GM18499 (cell line): Measurements from ENCODE around the gene ZNF71.
A peak's percentile ranks its signal among the peaks of the same experiment; 100 is the strongest.

Experiments
- ATAC-seq: cut with Tn5 transposase; IDR thresholded peaks from one replicate; pipeline ENCODE4 v1.9.1; 2021; ENCODE audit warnings: moderate number of reproducible peaks; ENCODE audit not compliant: insufficient read depth, unreplicated experiment

The ZNF71 gene

DNA sequence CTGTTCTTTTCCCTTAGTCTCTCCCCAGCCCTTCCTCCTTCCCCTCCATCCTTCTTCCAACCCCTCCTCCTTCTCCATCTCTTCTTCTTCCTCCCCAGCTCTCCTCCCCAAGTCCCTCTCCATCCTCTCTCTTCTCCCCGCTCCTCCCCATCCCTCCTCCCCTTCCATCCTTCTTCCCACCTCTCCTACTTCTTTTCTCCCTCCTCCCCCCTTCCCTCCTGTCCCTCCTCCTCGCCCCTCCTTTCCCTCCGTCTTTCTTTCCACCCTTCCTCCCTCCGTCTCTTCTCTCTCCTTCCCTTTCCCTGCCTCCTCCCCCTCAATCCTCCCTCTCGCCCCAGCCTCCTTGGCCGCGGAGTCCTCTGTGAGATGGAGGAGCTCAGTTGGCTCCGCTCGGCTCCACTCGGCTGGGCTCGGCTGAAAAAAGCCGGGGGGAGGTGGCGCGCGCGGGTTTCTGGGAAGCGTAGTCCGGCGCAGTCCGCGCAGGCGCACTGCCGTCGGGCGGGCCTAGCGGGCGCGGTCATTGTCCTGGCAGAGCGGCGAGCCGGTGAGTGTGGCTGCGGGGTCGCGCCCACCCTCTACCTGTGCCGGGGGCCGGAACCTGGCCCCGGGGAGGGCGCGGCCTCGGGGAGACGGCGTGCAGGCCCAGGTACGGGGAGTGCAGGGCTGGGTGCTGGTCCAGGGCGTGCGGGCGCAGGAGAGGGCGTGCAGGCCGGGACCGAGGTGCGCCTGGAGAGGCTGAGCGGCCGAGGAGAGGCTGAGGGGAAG lies at the start of gene ZNF71:
Gene ZNF71, plus strand, starts transcription at position 520 of the 765 bp plus-strand sequence. CDS start 6,257 bp downstream, outside the sequence.
- no peak for ATAC-seq

GRCh38 chr19:56547535-56547934 lies 47.6 kb upstream of the ZNF71 start:
- ATAC-seq: no peak

- ATAC-seq: no peak
These were observed 40.7 kb upstream of the ZNF71 start for GRCh38 chr19:56554272-56554869.

- ATAC-seq: no peak
These were observed 32.3 kb upstream of the ZNF71 start for GRCh38 chr19:56562766-56563165.

- no peak for ATAC-seq
These were observed 28.2 kb upstream of the ZNF71 start for GRCh38 chr19:56566904-56567273.

DNA sequence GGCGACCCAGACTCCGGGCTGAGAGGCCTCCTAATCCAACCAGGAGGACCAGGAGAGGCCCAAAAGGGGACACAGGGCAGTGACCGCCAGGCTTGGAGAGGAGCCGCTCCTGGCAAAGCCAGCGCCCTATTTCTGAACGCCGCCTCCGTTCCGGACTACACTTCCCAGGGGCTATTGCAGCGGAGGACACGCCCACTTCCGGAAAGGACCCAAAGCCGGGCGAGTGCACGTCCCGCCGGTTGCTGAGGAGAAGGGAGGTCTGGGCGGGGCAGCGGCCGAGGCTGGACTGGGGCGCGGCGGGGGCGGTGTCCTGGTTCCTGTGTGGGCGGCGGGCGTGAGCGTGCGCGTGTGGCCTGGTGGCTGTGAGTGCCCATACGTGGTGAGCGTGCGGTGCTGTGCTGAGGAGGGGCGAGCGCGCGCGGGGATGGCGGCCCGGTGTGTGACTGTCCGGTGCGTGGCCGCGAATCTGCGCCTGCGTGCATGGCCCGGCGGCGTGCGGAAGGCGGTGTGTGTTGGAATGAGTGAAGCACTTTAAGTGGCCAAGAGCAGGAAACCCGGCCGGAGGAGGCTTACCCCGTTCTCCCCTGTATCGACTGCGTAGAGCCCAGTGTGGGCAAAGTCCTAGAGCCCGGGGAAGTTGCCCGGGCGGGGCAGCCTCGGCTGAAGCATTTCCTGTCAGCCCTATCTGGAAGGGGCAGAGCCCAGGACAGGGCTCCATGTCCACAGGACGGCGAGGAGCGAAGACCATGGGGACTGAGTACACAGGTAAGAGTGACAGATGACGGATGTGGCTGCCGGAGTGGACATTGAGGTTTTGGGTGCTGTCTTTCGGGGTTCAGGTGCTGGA lies 27.6 kb upstream of the ZNF71 start, which contains the start of gene ZNF470:
Gene ZNF470, plus strand, starts transcription at position 195 of the 847 bp plus-strand sequence. CDS start 2,844 bp downstream, outside the sequence.
- peak; percentile 87 for ATAC-seq

- no peak for ATAC-seq
These were observed 22.5 kb upstream of the ZNF71 start for GRCh38 chr19:56572589-56572988.

GRCh38 chr19:56573914-56574313 lies 21.2 kb upstream of the ZNF71 start:
- ATAC-seq: no peak

DNA sequence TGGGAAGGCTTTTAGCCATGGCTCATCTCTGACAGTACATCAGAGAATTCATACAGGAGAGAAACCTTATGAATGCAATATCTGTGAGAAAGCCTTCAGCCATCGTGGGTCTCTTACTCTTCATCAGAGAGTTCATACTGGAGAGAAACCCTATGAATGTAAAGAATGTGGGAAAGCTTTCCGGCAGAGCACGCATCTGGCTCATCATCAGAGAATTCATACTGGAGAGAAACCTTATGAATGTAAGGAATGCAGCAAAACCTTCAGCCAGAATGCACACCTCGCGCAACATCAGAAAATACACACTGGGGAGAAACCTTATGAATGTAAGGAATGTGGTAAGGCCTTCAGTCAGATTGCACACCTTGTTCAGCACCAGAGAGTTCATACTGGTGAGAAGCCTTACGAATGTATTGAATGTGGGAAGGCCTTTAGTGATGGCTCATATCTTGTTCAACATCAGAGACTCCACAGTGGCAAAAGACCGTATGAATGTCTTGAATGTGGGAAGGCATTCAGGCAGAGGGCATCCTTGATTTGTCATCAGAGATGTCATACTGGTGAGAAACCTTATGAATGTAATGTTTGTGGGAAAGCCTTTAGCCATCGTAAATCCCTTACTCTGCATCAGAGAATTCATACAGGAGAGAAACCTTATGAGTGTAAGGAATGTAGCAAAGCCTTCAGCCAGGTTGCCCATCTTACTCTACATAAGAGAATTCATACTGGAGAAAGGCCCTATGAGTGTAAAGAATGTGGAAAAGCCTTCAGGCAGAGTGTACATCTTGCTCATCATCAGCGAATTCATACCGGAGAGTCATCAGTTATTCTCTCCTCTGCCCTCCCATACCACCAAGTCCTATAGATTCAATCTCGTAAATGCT lies 17.1 kb upstream of the ZNF71 start:
- no peak for ATAC-seq

- ATAC-seq: no peak
These were observed 688 bp upstream of the ZNF71 start for GRCh38 chr19:56594446-56594782.

GRCh38 chr19:56595548-56595899 lies 422 bp downstream of the ZNF71 start:
- ATAC-seq: no peak

DNA sequence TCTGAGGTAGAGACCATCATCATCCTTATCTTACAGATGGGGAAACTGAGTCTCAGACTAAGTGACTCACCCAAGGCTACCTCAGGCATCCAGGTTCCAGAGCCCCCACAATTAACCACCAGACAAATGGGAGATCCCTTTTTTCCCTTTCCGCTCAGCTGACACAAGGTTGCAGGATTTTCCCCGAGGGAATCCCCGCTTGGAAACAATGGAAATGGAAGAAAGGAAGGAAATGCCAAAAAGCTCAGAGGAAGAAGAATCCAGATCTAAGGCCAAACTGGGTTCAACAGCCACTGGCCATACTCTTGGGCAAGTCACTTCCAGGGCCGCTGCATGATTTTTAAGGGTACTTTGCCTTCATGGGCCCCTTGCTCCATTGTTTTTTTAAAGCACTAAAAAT lies 1.6 kb downstream of the ZNF71 start:
- no peak for ATAC-seq

GRCh38 chr19:56597696-56598095 lies 2.6 kb downstream of the ZNF71 start:
- ATAC-seq: no peak

DNA sequence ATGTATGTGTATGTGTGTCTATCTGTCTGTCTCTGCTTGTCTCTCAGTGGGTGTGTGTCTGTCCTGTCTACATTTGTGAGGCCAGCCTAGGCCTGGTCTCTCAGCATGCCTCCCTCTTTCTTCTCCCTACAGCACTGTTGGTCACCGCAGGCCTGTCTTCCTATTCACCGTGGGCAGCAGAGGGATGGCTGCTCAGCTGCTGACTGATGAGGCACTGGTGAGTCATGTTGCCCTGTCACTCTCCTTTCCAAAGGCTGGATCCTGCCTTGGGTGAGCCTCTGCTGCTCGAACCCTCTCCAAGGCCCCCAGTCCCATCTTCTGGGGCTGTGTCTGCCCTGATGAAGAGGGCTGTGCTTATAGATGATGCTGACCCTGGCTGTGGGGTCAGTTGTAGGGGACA lies 6.3 kb downstream of the ZNF71 start:
- no peak for ATAC-seq

- no peak for ATAC-seq
These were observed 8.7 kb downstream of the ZNF71 start for GRCh38 chr19:56603829-56604228.

- ATAC-seq: no peak
These were observed 13.3 kb downstream of the ZNF71 start for GRCh38 chr19:56608274-56608964.

DNA sequence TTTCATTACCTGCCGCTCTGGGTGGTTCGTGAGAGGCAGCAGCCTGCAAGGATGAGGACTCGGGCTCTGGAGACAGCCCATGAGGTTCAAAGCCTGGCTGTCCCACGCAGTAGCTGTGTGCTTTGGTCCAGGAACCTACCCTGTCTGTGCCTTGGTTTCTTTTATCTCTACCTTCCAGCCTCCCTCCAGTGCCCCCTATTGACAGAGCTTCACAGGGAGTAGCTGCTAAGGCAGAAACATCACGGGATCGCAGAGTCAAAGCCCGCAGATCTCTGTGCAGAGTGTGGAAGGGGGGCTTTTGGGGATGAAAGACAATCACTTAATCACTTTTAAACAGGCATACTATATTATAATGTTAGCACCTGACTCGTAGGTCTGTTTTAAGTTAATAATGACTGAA lies 16.2 kb downstream of the ZNF71 start:
- ATAC-seq: no peak

DNA sequence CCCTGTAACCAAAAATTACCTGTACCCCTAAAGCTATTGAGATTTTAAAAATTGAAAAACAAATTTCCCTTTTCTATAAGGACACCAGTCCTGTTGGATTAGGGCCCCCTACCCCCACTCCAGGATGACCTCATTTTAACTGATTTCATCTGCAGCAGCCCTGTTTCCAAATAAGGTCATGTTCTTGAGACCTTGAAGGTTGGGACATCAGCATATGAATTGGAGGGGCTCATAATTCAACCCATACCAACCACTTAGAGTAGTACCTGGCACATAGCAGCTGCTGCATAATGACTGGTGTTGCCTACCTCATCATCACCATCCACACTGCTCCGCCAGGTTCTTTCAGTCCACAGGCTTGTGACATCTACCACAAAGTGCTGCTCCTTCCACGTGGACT lies 17.6 kb downstream of the ZNF71 start:
- no peak for ATAC-seq

DNA sequence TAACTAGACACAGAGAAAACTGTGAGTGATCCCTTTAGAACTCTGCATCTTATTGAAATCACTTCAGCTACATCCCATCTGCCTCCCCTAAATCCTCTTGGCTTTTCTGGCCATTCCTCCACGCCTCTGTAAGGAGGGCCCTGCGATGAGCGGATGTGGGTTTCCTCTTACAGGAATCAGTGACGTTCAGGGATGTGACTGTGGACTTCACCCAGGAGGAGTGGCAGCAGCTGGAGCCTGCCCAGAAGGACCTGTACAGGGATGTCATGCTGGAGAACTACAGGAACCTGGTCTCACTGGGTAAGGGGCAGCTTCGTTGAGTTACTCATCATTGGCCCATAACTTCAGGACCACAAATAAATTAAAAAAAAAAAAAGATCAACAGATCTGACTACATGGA lies 18.5 kb downstream of the ZNF71 start:
- ATAC-seq: no peak

- no peak for ATAC-seq
These were observed 22.4 kb downstream of the ZNF71 start for GRCh38 chr19:56617531-56617930.
